Activated naive CD4-positive, alpha-beta T cell treated with anti-CD3 and anti-CD28 coated beads, Interleukin-2, amount 10 ng/mL, durations not matched to agents 7 days and 5 days (primary cell): ENCODE measurements around the gene CCPG1.
"Not testable (repeated sequence)": the region's sequence is repeated elsewhere in the genome, so short reads cannot be mapped to it uniquely, and the experiment has no call there.

Experiments
- CTCF ChIA-PET: fragments of 350-600 bp; sonication (Branson Sonifier 250); formaldehyde crosslinking; loops from one replicate; lab custom pipeline; 2021; ENCODE audit warnings: antibody characterized with exemption; lab: Charles Lee
- DNase-seq: peaks from one replicate; pipeline ENCODE4 v3.0.0-alpha.2; 2020
- H3K27ac Mint-ChIP-seq: one replicate; pipeline ENCODE4 v1.8.0; 2021; ENCODE audit warnings: mild to moderate bottlenecking, moderate library complexity, mixed read lengths
- H3K27me3 Mint-ChIP-seq: one replicate; pipeline ENCODE4 v1.8.0; 2021; ENCODE audit warnings: mild to moderate bottlenecking, mixed read lengths
- H3K36me3 Mint-ChIP-seq: one replicate; pipeline ENCODE4 v1.8.0; 2021; ENCODE audit warnings: mixed read lengths
- H3K4me1 Mint-ChIP-seq: one replicate; pipeline ENCODE4 v1.8.0; 2021; ENCODE audit warnings: mixed read lengths
- H3K4me3 Mint-ChIP-seq: one replicate; pipeline ENCODE4 v1.8.0; 2021; ENCODE audit warnings: mild to moderate bottlenecking, moderate library complexity, mixed read lengths
- H3K9me3 Mint-ChIP-seq: one replicate; pipeline ENCODE4 v1.8.0; 2021; ENCODE audit warnings: mixed read lengths

The CCPG1 gene, protein sequence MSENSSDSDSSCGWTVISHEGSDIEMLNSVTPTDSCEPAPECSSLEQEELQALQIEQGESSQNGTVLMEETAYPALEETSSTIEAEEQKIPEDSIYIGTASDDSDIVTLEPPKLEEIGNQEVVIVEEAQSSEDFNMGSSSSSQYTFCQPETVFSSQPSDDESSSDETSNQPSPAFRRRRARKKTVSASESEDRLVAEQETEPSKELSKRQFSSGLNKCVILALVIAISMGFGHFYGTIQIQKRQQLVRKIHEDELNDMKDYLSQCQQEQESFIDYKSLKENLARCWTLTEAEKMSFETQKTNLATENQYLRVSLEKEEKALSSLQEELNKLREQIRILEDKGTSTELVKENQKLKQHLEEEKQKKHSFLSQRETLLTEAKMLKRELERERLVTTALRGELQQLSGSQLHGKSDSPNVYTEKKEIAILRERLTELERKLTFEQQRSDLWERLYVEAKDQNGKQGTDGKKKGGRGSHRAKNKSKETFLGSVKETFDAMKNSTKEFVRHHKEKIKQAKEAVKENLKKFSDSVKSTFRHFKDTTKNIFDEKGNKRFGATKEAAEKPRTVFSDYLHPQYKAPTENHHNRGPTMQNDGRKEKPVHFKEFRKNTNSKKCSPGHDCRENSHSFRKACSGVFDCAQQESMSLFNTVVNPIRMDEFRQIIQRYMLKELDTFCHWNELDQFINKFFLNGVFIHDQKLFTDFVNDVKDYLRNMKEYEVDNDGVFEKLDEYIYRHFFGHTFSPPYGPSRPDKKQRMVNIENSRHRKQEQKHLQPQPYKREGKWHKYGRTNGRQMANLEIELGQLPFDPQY

DNA sequence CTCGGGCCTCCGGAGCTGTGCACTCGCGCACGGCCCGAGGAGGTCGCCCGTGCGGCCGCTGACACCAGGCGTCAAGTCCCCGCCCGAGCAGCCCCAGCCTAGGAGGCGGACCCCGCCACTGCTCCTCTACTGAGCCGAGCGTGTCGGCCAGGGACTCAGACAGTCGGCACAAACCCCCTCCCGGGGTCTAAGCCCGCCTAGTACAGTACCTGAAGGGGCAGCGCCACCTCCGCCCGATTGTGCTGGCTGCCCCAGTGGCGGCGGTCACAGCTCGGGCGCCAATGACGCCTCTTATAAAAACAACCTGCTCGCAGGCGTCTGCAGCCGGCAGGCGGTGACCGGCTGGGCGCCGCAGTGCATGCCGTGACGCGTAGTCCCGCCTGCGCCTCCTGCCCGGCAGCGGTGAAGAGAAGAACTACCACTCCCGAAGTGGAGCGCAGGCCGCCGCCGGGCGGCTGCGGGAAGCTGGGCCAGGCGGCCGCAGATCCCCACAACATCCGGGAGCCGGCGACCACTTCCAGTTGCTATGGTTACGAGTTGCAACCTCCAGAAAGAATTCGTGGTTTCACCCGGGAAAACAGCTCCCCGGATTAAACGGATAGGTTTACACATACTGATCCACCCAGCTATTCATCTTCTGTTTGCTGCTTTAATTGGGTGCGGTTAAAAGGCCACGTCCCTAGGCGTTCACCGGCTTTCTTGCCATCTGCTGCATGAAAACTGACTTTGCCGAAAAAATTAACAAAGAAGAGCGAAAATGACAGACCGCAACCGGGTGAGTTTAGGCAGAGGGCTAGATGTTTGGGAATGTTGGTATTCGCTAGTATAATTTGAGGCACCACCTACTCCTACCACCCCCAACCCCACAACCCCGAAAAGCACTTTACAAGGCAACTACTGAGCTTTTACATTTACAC is at the start of gene CCPG1, which contains the start of gene PIERCE2:
Gene CCPG1 (minus strand): TSS at position 348 of the 917 bp plus-strand sequence. CDS start 18,935 bp downstream, outside the sequence.
Gene PIERCE2 (plus strand): TSS at position 484 of the 917 bp plus-strand sequence. CDS start 274 bp downstream, at position 758.
- CTCF ChIA-PET, result interaction anchor here (0.6 to 1.5 kb wide), 10 partner anchors 11 to 211 kb away, joined by 3 to 16 read pairs (median 3); partner anchors contain the start of genes PIGB, PIGBOS1 and RSL24D1
- Mint-ChIP-seq H3K4me1 (peaks cover 26% of the 10 kb centered on the region), H3K36me3 (no peaks in the 10 kb centered on the region), H3K27me3 (peaks cover 5% of the 10 kb centered on the region), H3K27ac (peak within 1 kb of the TSS; percentile 86), H3K9me3 (no peaks in the 10 kb centered on the region), H3K4me3 (peak within 1 kb of the TSS; percentile 76)
- DNase-seq, result peak; percentile 92

DNA sequence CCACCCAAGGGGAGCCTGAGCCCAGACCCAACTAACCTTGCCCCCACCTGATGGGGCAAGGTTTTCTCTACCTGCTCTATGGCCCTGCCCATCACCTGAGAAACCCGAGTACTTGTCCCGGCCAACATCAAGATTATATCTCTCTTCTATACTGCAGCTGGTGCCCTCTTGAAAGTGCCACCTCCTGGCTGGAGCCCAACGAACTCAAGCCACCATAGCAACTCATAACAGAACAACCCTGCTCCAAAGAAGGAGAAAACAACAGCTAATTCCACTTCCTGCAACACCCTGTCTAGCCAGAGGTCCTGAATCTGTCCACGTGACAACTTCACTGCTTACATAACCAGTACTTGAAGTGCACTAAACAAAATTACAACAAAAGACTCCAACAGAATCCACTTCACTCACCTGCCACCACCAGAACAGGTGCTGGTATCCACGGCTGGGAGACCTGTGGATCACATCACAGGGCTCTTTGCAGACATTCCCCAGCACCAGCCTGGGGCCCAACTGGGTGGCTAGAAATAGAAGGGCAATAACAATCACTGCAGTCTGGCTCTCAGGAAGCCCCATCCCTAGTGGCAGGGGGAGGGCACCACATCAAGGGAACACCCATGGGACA is 49.4 kb upstream of the CCPG1 start:
- Mint-ChIP-seq H3K36me3 (no peaks in the 10 kb centered on the region), H3K4me3 (no peak overlapping the region), H3K27ac (no peak overlapping the region), H3K4me1 (peaks cover 2% of the 10 kb centered on the region), H3K27me3 (no peaks in the 10 kb centered on the region), H3K9me3 (peaks cover 12% of the 10 kb centered on the region)
- CTCF ChIA-PET, result no interaction called here
- no peak for DNase-seq

DNA sequence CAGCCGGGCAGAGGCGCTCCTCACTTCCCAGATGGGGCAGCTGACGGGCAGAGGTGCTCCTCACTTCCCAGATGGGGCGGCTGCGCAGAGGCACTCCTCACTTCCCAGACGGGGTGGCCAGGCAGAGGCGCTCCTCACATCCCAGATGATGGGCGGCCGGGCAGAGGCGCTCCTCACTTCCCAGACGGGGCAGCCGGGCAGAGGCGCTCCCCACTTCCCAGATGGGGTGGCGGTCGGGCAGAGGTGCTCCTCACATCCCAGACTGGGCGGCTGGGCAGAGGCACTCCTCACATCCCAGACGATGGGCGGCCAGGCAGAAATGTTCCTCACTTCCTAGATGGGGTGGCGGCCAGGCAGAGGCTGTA is 38.9 kb upstream of the CCPG1 start:
- H3K9me3 Mint-ChIP-seq, H3K27me3 Mint-ChIP-seq, DNase-seq, H3K4me1 Mint-ChIP-seq, H3K36me3 Mint-ChIP-seq, H3K27ac Mint-ChIP-seq, CTCF ChIA-PET, H3K4me3 Mint-ChIP-seq: not testable (repeated sequence)

DNA sequence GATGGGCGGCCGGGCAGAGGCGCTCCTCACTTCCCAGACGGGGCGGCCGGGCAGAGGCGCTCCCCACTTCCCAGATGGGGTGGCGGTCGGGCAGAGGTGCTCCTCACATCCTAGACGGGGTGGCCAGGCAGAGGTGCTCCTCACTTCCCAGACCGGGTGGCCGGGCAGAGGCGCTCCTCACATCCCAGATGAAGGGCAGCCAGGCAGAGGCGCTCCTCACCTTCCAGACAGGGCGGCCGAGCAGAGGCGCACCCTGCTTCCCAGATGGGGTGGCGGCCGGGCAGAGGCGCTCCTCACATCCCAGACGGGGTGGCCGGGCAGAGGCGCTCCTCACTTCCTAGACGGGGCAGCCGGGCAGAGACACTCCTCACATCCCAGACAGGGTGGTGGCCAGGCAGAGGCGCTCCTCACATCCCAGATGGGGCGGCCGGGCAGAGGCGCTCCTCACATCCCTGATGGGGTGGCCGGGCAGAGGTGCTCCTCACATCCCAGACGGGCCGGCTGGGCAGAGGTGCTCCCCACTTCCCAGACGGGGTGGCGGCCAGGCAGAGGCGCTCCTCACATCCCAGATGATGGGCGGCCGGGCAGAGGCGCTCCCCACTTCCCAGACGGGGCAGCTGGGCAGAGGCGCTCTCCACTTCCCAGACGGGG is 38.3 kb upstream of the CCPG1 start:
- H3K4me3 Mint-ChIP-seq, H3K27ac Mint-ChIP-seq, H3K36me3 Mint-ChIP-seq, H3K9me3 Mint-ChIP-seq, H3K4me1 Mint-ChIP-seq, CTCF ChIA-PET, DNase-seq, H3K27me3 Mint-ChIP-seq: not testable (repeated sequence)

DNA sequence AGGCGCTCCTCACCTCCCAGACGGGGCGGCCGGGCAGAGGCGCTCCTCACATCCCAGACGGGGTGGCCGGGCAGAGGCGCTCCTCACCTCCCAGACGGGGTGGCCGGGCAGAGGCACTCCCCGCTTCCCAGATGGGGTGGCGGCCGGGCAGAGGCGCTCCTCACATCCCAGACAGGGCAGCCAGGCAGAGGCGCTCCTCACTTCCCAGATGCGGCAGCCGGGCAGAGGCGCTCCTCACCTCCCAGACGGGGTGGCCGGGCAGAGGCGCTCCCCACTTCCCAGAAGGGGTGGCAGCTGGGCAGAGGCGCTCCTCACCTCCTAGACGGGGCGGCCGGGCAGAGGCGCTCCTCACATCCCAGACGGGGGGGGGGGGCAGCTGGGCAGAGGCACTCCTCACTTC is 37.8 kb upstream of the CCPG1 start:
- H3K4me3 Mint-ChIP-seq, H3K9me3 Mint-ChIP-seq, H3K27me3 Mint-ChIP-seq, H3K27ac Mint-ChIP-seq, H3K36me3 Mint-ChIP-seq, CTCF ChIA-PET, H3K4me1 Mint-ChIP-seq, DNase-seq: not testable (repeated sequence)

DNA sequence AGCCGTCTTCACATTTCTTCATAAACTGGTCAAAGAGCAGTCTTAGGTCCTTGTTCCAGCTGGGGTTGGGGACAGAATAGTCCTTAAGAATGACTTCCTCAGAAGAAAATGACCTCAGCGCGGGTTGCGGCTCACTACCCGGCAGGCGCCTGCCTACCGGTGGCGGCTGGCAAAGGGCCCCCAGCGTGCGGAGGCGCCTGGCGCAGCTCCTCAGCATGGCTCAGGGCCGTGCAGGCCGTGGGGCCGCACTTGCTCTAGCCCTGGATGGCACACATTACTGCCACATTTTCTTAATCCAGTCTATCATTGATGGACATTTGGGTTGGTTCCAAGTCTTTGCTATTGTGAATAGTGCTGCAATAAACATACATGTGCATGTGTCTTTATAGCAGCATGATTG is 35.0 kb upstream of the CCPG1 start:
- H3K4me3 Mint-ChIP-seq, DNase-seq, CTCF ChIA-PET, H3K27me3 Mint-ChIP-seq, H3K27ac Mint-ChIP-seq, H3K9me3 Mint-ChIP-seq, H3K36me3 Mint-ChIP-seq, H3K4me1 Mint-ChIP-seq: not testable (repeated sequence)

DNA sequence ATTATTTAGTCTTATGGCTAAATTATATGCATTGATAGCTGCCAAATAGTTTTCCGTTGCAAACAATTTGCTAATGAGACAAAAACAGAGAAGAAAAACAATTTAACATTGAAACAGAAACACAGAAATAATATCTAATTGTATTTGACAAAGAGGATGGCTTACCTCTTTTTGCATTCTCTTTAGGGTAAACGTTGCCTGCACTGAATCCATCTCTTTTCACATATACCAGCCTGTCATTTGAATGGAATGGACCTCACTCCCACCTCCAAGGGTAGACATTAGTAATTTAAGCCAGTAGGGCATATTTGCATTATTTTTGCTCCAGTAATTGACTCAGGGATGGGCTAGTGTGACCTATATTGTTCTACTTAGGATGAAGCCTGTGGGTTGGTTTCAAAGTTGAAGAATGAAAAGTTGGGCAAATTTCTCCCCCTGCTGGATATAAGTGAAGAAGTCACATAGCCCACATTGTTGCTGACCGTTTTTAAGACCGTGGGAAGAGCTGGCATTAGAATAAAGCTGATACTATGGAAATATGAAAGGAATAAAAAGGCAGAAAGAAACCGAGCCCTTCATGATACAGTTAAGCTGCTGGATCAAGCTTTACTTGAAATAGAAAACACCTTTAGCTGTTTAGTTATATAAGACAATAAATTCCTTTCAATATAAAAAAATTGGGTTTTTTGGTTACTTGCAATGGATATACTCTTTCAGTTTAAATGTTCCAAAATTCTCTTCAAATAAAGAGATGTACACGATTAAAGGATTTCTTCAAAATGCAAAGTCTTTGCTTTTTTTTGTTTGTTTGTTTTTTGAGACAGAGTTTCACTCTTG is 27.0 kb upstream of the CCPG1 start:
- Mint-ChIP-seq H3K27ac (no peak overlapping the region), H3K9me3 (no peaks in the 10 kb centered on the region), H3K36me3 (no peaks in the 10 kb centered on the region), H3K4me1 (no peaks in the 10 kb centered on the region), H3K27me3 (peaks cover 4% of the 10 kb centered on the region), H3K4me3 (no peak overlapping the region)
- CTCF ChIA-PET, result interaction anchor here (0.7 to 2.7 kb wide), 11 partner anchors 9 to 268 kb away, joined by 3 to 21 read pairs (median 4); partner anchors contain the start of genes PIGB and PIGBOS1
- DNase-seq, result no peak

DNA sequence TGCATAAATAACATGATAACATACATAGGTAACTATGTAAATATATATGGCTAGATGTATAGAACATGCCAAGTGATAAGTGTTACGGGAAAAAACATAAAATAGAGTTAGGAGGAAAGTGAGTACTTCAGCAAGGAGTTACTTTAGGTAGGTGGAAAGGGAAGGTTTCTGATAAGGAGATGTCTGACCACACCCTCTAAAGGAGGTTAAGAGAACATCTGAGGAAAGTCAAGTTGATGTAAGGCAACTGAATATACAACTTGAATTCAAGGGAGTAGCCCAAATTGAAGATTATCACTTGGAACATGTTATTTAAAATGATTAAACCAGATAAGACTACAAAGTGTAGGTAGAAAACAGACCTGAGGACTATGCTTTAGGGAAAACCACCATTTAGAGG is 13.9 kb upstream of the CCPG1 start:
- DNase-seq, result no peak
- Mint-ChIP-seq H3K4me1 (no peaks in the 10 kb centered on the region), H3K9me3 (no peaks in the 10 kb centered on the region), H3K27ac (no peak overlapping the region), H3K4me3 (no peak overlapping the region), H3K36me3 (no peaks in the 10 kb centered on the region), H3K27me3 (peaks cover 4% of the 10 kb centered on the region)
- CTCF ChIA-PET, result interaction anchor here (1.6 kb wide), 1 partner anchor 12 kb away, joined by 3 read pairs; no protein-coding TSS in a partner anchor

DNA sequence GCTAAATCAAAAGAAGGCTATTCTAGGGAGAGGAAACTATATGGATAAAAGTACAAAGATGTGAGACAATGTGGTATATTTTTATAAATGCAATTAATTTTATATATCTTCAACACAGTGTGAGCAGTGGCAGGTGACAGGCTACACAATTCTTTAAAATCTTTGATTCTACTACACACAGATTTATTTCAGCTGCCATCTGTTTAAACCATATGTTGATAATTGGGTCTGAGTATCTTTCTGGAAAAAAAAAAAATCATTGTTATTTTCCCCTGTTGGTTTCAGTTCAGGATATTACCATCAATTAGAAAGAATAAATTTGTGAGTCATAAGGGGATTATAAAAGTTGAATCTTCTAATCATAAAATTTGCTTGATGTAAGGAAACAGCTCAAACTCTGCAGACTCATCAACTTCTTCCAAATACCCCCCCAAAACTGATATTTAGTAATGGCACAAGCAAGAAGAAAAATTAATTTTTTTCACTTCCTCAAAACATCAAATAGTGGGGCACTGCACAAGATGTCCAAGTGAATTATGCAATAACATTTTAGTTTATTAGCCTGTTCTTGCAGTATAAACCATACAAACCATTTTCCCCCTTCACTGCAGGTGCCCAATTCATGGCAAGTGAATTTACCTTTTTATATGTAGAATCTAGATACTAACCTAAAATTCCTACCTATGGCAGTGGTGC is 12.2 kb upstream of the CCPG1 start:
- Mint-ChIP-seq H3K4me3 (no peak overlapping the region), H3K9me3 (no peaks in the 10 kb centered on the region), H3K36me3 (no peaks in the 10 kb centered on the region), H3K4me1 (no peaks in the 10 kb centered on the region), H3K27me3 (peaks cover 4% of the 10 kb centered on the region), H3K27ac (no peak overlapping the region)
- CTCF ChIA-PET, result no interaction called here
- no peak for DNase-seq

DNA sequence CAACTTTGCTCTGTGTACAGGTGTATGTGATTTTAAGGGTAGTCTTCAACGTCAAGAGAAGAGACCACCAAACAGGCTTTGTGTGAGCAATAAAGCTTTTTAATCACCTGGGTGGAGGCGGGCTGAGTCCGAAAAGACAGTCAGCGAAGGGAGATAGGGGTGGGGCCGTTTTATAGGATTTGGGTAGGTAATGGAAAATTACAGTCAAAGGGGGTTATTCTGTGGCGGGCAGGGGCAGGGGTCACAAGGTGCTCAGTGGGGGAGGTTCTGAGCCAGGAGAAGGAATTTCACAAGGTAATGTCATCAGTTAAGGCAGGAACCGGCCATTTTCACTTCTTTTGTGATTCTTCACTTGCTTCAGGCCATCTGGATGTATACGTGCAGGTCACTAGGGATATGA is 9.5 kb upstream of the CCPG1 start:
- H3K4me3 Mint-ChIP-seq, H3K27ac Mint-ChIP-seq, H3K4me1 Mint-ChIP-seq, DNase-seq, H3K9me3 Mint-ChIP-seq, H3K36me3 Mint-ChIP-seq, H3K27me3 Mint-ChIP-seq: not testable (repeated sequence)
- CTCF ChIA-PET, result interaction anchor here (0.6 kb wide), 1 partner anchor 523 kb away, joined by 3 read pairs; no protein-coding TSS in a partner anchor

DNA sequence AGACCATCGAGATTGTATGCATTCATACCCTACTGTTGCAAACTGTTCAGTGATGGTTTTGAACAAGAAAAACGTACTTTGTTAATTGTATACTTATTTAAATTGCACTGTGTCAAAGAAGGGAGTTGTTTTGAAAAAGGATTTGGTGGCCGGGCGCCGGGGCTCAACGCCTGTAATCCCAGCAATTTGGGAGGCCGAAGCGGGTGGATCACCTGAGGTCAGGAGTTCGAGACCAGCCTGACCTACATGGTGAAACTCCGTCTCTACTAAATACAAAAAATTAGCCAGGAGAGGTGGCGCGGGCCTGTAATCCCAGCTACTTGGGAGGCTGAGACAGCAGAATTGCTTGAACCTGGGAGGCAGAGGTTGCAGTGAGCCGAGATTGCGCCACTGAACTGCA is 817 bp upstream of the CCPG1 start:
- H3K27me3 Mint-ChIP-seq, DNase-seq, H3K36me3 Mint-ChIP-seq, H3K9me3 Mint-ChIP-seq, H3K27ac Mint-ChIP-seq: not testable (repeated sequence)
- Mint-ChIP-seq H3K4me1 (peaks cover 19% of the 10 kb centered on the region), H3K4me3 (peak overlapping the region; percentile 76)
- CTCF ChIA-PET, result interaction anchor here (0.6 to 1.8 kb wide), 8 partner anchors 12 to 212 kb away, joined by 3 to 16 read pairs (median 3); partner anchors contain the start of gene RSL24D1
